Measurements from ENCODE around the gene MIDN.
"Not testable (repeated sequence)": the region's sequence is repeated elsewhere in the genome, so short reads cannot be mapped to it uniquely, and the experiment has no call there.

MIDN gene

DNA sequence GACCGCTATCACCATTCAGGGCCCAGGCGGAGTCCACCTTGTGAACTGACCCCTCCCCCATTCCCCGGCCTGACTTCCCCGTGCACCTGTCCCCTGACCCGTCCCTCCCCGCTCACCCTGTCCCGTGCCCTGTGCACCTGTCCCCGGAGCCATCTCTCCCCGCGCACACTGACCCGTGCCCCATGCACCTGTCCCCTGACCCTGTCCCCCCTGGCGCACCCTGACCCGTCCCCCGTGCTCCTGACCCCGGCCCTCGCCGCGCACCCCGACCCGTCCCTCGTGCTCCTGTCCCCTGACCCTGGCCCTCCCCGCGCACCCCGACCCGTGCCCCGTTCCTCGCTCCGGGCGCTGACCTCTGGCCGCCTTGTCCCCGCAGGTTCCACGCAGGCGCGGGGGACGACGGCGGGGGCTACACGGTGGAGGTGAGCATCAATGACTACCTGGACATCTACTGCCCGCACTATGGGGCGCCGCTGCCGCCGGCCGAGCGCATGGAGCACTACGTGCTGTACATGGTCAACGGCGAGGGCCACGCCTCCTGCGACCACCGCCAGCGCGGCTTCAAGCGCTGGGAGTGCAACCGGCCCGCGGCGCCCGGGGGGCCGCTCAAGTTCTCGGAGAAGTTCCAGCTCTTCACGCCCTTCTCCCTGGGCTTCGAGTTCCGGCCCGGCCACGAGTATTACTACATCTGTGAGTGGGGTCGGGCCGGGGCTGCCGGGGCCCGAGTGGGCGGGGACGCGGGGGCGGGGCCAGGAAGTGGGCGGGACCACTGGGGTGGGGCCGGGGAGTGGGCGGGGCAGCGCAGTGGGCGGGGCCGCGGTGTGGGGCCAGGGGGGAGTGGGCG lies 47.0 kb downstream of the MIDN start:
- DNase-seq, result no peak

GRCh38 chr19:1296078-1296477 lies 47.7 kb downstream of the MIDN start:
- DNase-seq, result no peak

DNA sequence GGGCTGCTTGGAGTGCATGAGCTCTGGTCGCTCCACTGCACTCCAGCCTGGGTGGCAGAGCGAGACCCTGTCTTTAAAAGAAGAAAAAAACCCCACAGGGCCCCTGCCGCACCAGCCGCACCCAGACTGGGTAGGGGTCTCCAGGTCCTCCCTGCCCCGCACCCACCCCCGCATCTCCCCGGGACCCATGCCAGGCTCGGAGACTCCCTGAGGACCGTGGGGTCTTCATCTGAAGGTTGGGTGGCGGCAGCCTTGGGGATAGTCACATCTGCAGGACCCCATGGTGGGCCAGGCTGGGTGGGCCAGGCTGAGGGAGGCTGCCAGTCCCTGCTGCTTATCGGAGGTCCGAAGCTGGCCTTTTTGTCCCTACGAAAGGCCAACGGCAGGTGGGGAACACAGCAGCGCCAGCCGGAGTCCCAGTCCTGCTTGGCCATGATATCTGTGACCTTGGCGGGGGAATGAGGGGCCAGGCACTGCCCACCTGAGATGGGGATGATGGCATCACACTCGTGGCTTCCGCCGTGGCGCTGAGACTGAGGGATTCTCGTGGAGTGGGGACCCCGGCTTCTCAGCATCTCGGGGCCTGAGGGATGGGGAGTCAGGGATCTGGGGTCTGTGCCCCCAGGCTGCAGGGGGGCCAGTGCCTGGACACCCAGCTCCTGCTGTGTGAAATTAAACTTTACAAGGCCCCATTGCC lies 48.3 kb downstream of the MIDN start:
- DNase-seq, result no peak

GRCh38 chr19:1298235-1298634 lies 49.9 kb downstream of the MIDN start:
- no peak for DNase-seq

DNA sequence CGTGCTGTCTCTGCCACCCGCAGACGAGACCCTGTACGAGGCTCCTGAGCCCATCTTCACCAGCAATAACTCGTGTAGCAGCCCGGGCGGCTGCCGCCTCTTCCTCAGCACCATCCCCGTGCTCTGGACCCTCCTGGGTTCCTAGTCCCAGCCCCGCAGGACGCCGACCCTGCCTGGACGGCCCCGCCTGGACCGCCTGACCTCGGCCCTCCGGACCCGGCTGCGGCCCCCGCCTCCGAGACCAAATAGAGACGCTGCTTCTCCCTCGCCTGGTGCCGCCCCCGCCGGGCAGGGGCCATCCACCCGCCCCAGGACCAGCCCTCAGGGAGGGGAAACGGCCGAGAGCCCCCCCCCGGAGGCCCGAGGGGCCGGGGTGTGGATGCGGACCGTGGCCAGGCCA lies 51.4 kb downstream of the MIDN start:
- DNase-seq, result no peak

DNA sequence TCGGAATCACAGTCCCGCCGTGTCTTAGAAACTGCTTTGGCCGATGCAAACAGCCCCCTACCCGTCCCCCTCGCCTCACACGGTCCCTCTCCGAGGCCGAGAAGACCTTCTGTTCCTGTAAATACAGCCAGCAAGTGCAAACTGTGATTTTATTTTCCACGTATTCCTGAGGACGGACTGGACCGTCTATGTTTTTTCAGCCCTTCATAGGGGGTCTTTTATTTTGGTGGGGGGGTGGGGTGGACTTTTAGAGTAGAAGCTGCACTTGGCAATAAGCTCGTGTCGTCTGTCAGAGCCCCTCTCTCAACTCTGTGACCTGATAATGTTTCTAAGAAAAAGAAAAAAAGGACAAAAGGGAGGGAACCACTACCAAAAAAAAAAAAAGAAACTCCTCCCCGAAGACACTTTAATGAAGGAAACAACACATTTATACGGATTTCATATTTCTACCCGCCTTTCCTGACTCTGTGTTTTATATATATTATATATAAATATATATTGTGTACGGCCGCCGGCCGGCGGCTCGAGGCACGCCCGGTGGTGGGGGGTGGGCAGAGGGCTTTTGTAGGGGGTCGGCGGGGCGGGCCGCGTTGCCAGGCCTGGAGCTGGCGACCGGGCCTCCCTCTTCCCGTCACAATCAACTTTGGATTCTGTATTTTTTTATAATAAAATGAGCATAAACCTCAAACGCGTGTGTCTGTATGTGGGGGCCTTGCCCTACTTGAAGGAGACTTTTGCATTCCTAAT lies 52.5 kb downstream of the MIDN start:
- no peak for DNase-seq

- no peak for DNase-seq
These were observed 54.3 kb downstream of the MIDN start for GRCh38 chr19:1302533-1303239.

GRCh38 chr19:1304197-1304924 lies 56.0 kb downstream of the MIDN start:
- no peak for DNase-seq

DNA sequence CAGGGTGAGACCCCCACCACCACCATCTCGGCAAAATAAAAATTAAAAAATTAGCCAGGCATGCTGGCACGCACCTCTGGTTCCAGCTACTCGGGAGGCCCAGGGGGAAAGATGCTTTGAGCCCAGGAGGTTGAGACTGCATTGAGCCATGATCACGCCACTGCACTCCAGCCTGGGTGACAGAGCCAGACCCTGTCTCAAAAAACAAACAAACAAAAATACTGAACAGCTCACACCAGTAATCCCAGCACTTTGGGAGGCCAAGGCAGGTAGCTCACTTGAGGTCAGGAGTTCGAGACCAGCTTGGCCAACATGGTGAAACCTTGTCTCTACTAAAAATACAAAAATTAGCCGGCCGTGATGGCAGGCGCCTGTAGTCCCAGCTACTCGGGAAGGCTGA lies 57.0 kb downstream of the MIDN start:
- DNase-seq, result not testable (repeated sequence)

DNA sequence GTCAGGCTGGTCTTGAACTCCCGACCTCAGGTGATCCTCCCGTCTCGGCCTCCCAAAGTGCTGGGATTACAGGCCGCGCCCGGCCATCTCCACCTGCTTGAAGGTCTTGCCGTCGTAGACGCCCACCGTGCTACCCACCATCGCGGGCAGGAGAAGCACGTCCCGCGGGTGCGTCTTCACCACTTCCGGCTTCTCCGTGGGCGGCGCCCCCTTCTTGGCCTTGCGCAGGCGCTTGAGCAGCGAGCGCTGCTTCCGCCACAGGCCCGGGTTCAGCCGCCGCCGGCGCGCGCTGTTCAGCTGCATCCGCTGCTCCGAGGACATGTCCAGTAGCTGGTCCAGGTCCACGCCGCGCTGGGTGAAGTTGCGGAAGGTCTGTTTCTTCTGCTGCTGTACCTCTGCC lies 58.9 kb downstream of the MIDN start:
- DNase-seq, result peak in 1 of 2 experiments; percentile 58

GRCh38 chr19:1307755-1308303 lies 59.4 kb downstream of the MIDN start:
- DNase-seq, result no peak

DNA sequence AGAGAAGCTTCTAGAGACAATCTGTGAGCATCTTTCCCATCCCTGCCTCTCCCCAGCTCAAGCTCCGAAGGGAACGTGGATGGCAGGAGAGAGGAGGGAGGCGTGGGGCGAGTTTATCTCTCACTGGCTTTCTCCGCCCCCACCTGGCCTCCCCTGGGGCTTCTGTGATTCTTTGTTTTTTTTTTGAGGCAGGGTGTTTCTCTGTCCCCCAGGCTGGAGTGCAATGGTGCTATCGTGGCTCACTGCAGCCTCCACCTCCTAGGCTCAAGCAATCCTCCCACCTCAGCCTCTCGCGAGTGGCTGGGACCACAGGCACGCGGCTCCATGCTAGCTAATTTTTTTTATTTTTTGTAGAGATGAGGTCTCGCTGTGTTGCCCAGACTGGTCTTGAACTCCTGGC lies 60.3 kb downstream of the MIDN start:
- DNase-seq, result no peak
